ENCODE results near the gene IGF2R. TPM values are rescaled to one million over a fixed set of nuclear protein-coding genes. Genes with fewer than 3 reads are reported as not detected.

IGF2R gene
- total RNA-seq, 1 experiment from 2014 or later, result 31.5 TPM

DNA sequence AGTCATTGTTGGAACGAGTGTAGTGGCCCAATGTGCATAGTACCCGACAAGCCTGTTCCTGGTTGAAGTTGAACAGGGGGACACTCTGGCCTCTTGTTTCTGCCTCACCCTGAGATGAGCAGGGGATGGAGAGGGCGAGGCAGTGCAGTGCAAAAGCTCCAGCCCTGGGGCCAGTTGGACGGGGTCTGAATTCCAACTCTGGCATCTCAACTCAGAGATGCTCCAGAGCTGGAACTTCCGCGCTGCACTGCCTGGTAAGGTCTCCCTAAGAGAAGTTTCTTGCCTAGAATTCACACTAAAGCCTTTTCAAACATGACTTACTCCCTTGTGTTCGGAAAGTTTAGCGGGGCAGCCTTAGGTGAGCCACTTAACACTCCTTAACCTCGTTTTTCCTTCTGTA, 80.5 kb downstream of the IGF2R start:
- no peaks in the 10 kb centered on the region for H3K27me3 ChIP-seq (ENCODE audit: low read length)
- ChIA-PET POLR2A (ENCODE audit: unreplicated experiment) (no interaction called here), CTCF (no interaction called here)
- H3K27ac ChIP-seq (ENCODE audit: low read length), result no peak overlapping the region
- no peak overlapping the region for H3K4me3 ChIP-seq (ENCODE audit: low read length)
- no peak overlapping the region for H2AFZ ChIP-seq (ENCODE audit: low read length)
- H3K9me2 ChIP-seq (replicated peaks; ENCODE audit: low read length), result no peaks in the 10 kb centered on the region
- 0 out of 2 replicates have a peak, but pooled peaks cover 4% of the 10 kb centered on the region for H3K79me2 ChIP-seq (ENCODE audit: low read length)
- BruUV-seq (replicated peaks), result no TSS peak
- H3K9me3 ChIP-seq (ENCODE audit: low read length), result no peaks in the 10 kb centered on the region
- TF ChIP-seq EZH2 (IDR thresholded peaks at IDR 0.05; ENCODE audit: low read length, unreplicated experiment) (no peak), CTCF (conservative IDR thresholded peaks at IDR 0.05; ENCODE audit: low read depth, low read length) (no peak), EZH2phosphoT487 (IDR thresholded peaks at IDR 0.05; ENCODE audit: borderline replicate concordance, low read length) (no peak)
- no peak for ATAC-seq
- no peaks in the 10 kb centered on the region for H4K20me1 ChIP-seq (ENCODE audit: low read length)
- H3K36me3 ChIP-seq (ENCODE audit: low read depth, low read length), result peaks cover 51% of the 10 kb centered on the region
- DNase-seq, result no peak
- H3F3A ChIP-seq (ENCODE audit: low read length, unreplicated experiment), result no peaks in the 10 kb centered on the region
- no peak overlapping the region for H3K9ac ChIP-seq (ENCODE audit: low read length)
- no peaks in the 10 kb centered on the region for H3K4me1 ChIP-seq (ENCODE audit: insufficient read depth, low read length)
- H3K4me2 ChIP-seq (ENCODE audit: low read length), result no peak overlapping the region
- intact Hi-C loops (cut with micrococcal nuclease), result no loop called here

DNA sequence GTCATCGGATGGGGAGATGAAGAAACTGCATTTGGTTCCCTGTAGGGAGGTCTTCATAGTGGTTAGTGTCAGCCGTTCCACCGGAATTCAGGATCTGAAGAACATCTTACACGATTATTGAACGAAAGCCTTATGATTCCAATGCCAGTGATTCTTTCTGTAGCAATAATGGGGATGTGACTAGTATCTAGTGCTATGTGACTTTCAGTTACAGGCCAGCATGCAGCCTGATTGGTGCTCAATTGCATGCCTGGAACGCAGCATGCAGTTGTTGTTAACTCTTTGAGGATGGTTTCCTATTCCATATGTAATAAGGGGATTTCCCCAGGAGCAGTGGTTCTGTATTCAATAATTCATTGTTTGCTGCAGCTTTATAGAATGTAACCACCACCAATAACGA, 81.1 kb downstream of the IGF2R start:
- no peaks in the 10 kb centered on the region for H3K27me3 ChIP-seq (ENCODE audit: low read length)
- CTCF ChIA-PET, result no interaction called here
- H3K9me3 ChIP-seq (ENCODE audit: low read length), result no peaks in the 10 kb centered on the region

DNA sequence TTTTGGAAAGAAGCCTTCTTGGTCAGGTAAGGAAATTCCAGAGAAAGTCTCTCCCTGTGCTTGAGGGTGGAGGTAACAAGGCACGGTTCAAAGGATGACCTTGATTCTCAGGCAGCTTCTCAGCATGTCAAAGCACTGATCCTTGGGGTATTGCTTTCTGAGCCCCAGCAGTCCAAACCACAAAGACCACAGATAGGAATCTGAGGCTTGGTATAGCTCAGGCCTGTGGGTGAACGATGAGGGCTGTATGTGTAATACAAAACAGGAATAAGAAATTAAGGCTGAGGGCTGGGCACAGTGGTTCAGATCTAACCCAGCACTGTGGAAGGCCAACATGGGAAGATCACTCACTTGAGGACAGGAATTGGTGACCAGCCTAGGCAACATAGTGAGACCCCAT, 82.5 kb downstream of the IGF2R start:
- intact Hi-C loops (cut with micrococcal nuclease), result no loop called here
- H3K4me2 ChIP-seq (ENCODE audit: low read length), result no peak overlapping the region
- no peaks in the 10 kb centered on the region for H4K20me1 ChIP-seq (ENCODE audit: low read length)
- H3K27ac ChIP-seq (ENCODE audit: low read length), result no peak overlapping the region
- no peaks in the 10 kb centered on the region for H3F3A ChIP-seq (ENCODE audit: low read length, unreplicated experiment)
- DNase-seq (no peak), ATAC-seq (no peak)
- H3K27me3 ChIP-seq (ENCODE audit: low read length), result no peaks in the 10 kb centered on the region
- no peaks in the 10 kb centered on the region for H3K4me1 ChIP-seq (ENCODE audit: insufficient read depth, low read length)
- no peak overlapping the region for H2AFZ ChIP-seq (ENCODE audit: low read length)
- H3K9ac ChIP-seq (ENCODE audit: low read length), result no peak overlapping the region
- ChIA-PET CTCF (no interaction called here), POLR2A (ENCODE audit: unreplicated experiment) (no interaction called here)
- H3K4me3 ChIP-seq (ENCODE audit: low read length), result no peak overlapping the region
- no TSS peak for BruUV-seq (replicated peaks)
- H3K9me2 ChIP-seq (replicated peaks; ENCODE audit: low read length), result no peaks in the 10 kb centered on the region
- H3K9me3 ChIP-seq (ENCODE audit: low read length), result no peaks in the 10 kb centered on the region
- H3K36me3 ChIP-seq (ENCODE audit: low read depth, low read length), result peaks cover 33% of the 10 kb centered on the region
- H3K79me2 ChIP-seq (ENCODE audit: low read length), result no peaks in the 10 kb centered on the region
- TF ChIP-seq CTCF (conservative IDR thresholded peaks at IDR 0.05; ENCODE audit: low read depth, low read length) (no peak), EZH2phosphoT487 (IDR thresholded peaks at IDR 0.05; ENCODE audit: borderline replicate concordance, low read length) (no peak), EZH2 (IDR thresholded peaks at IDR 0.05; ENCODE audit: low read length, unreplicated experiment) (no peak)

More for the DNA sequence above, 81.1 kb downstream of the IGF2R start:
- no peak for TF ChIP-seq CTCF (conservative IDR thresholded peaks at IDR 0.05; ENCODE audit: low read depth, low read length)
- TF ChIP-seq EZH2 (IDR thresholded peaks at IDR 0.05; ENCODE audit: low read length, unreplicated experiment), result no peak
- TF ChIP-seq EZH2phosphoT487 (IDR thresholded peaks at IDR 0.05; ENCODE audit: borderline replicate concordance, low read length), result no peak
- Histone ChIP-seq H3F3A (ENCODE audit: low read length, unreplicated experiment) (no peaks in the 10 kb centered on the region), H3K36me3 (ENCODE audit: low read depth, low read length) (peaks cover 44% of the 10 kb centered on the region), H3K79me2 (ENCODE audit: low read length) (no peaks in the 10 kb centered on the region), H3K27ac (ENCODE audit: low read length) (no peak overlapping the region), H3K4me2 (ENCODE audit: low read length) (no peak overlapping the region), H2AFZ (ENCODE audit: low read length) (no peak overlapping the region), H3K4me3 (ENCODE audit: low read length) (no peak overlapping the region), H3K9me2 (replicated peaks; ENCODE audit: low read length) (no peaks in the 10 kb centered on the region), H4K20me1 (ENCODE audit: low read length) (no peaks in the 10 kb centered on the region), H3K4me1 (ENCODE audit: insufficient read depth, low read length) (no peaks in the 10 kb centered on the region), H3K9ac (ENCODE audit: low read length) (no peak overlapping the region)
- intact Hi-C loops (cut with micrococcal nuclease), result no loop called here
- no TSS peak for BruUV-seq (replicated peaks)
- POLR2A ChIA-PET (ENCODE audit: unreplicated experiment), result no interaction called here
- ATAC-seq, result no peak
- no peak for DNase-seq
